NCI-H1105 treated with DMSO at 0.1 percent for 48 hours (cell line): ENCODE data around the gene TP53INP2.
"Not testable (repeated sequence)": the region's sequence is repeated elsewhere in the genome, so short reads cannot be mapped to it uniquely, and the experiment has no call there.

Source experiments
- DNase-seq: peaks from one replicate; lab custom pipeline; 2025; lab: John Stamatoyannopoulos, UW

Gene TP53INP2, protein sequence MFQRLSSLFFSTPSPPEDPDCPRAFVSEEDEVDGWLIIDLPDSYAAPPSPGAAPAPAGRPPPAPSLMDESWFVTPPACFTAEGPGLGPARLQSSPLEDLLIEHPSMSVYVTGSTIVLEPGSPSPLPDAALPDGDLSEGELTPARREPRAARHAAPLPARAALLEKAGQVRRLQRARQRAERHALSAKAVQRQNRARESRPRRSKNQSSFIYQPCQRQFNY

DNA sequence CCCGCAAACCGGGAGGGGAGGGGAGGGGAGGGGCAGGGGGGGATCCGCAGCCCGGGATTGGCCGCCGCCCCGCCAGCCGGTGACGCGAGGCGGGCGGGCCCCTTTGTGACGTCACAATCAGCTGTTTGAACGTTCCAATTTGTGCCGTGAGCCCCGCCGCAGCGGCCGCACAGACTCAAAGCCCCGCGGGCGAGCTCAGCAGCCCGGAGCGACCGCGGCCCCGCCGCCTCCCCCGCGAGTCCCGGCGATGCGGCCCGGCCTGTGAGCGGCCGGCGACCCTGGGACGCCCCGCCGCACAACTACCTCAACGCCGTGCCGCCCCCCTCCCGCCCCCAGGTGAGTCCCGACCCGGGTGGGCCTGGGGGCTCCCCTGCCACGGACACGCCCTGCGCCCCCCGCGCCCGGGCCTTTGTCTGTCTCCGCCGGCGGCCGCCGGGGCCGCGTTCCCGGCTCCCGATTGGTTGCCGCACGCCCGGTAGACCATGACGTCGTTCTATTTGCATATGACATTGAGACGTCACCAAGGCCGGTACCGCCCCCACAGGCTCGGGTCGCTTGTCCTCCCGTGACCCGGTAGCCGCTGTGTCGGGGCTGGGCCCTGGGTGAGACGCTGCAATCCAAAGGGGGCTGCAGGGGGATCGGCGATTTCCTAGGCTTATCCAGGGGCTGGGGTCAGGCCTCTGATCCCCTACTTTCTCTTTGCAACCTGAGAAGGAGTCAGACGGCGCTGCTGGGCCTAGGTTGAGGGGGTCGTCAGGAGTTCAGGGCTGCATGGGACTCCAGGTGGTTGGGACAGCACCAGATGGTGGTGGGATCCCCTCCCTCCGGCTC is at the start of gene TP53INP2:
Gene TP53INP2 (plus strand): TSS at position 168 of the 831 bp plus-strand sequence. CDS start 4,396 bp downstream, outside the sequence.
- DNase-seq = peak; percentile 93

DNA sequence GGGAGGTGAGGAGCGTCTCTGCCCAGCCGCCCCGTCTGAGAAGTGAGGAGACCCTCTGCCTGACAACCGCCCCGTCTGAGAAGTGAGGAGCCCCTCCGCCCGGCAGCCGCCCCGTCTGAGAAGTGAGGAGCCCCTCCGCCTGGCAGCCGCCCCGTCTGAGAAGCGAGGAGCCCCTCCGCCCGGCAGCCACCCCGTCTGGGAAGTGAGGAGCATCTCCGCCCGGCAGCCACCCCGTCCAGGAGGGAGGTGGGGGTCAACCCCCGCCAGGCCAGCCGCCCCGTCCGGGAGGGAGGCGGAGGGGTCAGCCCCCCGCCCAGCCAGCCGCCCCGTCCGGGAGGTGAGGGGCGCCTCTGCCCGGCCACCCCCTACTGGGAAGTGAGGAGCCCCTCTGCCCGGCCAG is 45.5 kb upstream of the TP53INP2 start:
- DNase-seq = not testable (repeated sequence)

DNA sequence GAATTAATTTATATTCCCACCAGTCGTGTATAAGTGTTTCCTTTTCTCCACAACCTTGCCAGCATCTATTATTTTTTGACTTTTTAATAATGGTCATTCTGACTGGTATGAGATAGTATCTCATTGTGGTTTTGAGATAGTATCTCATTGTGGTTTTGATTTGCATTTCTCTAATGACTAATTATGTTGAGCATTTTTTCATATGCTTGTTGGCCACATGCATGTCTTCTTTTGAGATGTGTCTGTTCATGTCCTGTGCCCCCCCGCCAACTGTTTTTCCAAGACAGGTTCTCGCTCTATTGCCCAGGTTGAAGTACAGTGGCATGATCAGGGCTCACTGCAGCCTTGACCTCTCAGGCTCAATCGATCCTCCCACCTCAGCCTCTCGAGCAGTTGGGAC is 42.3 kb upstream of the TP53INP2 start:
- DNase-seq = not testable (repeated sequence)

DNA sequence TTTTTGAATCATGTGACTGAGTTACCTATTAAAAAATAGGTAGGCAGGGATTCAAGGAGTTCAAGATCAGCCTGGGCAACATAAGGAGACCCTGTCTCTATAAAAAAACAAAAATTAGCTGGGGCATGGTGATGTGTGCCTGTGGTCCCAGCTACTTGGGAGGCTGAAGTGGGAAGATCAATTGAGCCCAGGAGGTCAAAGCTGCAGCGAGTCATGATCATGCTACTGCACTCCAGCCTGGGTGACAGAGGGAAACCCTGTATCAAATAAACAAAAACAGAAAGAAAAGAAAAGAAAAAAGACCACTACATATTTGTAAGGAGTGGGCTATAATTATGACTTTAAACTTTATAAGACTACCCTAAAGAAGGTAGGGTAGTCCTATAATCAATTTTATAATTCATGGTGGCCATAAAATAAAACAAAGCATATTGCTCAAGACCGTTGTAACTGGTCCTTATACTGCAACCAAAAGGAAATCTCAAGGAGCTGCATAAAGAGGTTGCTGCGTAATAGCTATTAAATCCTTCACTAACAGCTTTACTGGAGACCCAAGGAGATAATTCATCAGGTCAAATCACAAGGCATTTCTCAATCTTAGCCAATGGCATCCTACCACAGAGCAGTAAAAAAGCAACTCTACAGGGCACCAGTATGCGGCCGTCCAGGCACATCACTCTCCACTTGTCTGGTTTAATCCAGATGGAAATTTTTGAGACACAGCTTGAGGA is 40.8 kb upstream of the TP53INP2 start:
- no peak for DNase-seq

DNA sequence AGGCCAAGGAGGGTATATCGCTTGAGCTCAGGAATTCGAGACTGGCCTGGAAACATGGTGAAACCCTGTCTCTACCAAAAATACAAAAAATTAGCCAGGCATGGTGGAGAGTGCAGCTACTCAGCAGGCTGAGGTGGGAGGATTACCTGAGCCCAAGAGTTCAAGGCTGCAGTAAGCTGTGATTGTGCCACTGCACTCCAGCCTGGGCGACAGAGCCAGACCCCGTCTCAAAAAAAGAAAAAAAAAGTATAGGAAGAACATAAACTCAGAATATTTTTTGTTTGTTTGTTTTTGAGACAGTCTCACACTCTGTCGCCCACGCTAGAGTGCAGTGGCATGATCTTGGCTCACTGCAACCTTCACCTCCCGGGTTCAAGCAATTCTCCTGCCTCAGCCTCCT is 39.4 kb upstream of the TP53INP2 start:
- not testable (repeated sequence) for DNase-seq

DNA sequence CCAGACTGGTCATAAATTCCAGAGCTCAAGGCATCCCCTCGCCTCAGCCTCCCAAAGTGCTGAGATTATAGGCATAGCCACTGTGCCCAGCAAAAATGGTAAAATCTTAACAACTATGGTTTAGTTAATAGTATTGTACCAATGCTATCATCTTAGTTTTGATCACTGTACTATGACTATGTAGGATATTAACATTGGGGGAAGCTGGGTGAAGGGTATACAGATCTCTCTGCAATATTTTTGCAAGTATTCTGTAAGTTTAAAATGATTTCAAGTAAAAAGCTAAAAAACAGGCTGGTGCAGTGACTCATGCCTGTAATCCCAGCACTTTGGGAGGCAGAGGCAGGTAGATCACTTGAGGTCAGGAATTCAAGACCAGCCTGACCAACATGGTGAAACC is 35.0 kb upstream of the TP53INP2 start:
- DNase-seq = no peak

DNA sequence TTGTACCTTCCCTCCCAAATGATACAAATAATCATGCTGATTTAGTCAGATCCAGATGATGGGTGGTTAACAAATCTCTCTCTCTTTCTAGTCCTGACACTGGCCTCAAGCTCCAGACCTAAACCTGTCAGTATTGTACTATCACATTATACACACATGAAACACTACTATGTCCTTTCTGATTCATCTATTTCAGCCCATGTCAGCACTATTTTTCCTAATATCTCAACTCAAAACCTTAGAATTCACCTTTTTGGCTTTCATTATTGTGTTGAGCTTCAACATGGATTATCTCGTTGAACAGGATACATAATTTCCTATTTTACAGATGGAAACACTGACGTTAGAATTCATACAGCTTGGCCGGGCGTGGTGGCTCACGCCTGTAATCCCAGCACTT is 30.7 kb upstream of the TP53INP2 start:
- no peak for DNase-seq

DNA sequence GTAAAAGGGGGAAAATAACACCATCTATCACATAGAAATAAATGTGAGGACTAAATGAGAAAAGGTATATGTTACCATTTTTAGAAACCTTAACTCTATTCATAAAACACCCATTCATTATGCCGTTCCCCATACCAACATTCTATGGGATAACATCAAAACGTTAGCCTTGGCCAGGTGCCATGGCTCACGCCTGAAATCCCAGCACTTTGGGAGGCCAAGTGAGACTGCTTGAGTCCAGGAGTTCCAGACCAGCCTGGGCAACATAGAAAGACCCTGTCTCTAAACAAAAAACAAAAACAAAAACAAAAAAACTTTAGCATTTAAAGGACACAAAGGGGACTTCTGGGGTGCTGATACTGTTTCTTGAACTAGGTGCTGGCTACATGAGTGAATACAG is 28.6 kb upstream of the TP53INP2 start:
- peak; percentile 3 for DNase-seq

DNA sequence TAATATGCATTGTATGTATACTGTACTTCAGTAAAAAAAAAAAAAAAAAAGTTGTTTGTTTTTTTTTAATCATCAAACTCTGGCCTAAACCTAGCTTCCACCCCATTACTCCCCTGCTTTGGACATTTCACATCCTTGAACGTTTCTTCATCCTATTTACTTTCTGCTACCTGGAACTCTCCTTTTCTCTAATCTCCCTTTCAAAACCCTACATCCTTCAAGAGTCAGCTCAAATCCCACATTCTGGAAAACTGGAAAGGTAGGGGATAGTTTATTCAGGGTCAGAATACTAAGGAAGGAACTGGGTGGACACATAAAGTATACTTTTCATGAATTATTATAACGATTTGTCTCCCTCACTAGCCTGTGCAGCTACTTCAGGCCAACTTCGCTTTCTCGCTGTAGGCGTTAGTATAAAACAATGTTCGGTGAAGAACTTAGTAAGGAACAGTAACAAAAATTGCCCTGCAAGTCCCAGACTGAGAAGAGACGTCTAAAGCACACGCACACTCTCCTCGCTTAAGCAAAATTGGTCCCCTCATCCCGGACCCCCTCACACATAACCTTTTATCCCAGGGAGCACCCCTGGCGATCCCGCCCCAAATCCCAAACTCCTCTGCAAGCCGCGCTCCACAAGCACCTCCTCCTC is 28.0 kb upstream of the TP53INP2 start:
- no peak for DNase-seq

DNA sequence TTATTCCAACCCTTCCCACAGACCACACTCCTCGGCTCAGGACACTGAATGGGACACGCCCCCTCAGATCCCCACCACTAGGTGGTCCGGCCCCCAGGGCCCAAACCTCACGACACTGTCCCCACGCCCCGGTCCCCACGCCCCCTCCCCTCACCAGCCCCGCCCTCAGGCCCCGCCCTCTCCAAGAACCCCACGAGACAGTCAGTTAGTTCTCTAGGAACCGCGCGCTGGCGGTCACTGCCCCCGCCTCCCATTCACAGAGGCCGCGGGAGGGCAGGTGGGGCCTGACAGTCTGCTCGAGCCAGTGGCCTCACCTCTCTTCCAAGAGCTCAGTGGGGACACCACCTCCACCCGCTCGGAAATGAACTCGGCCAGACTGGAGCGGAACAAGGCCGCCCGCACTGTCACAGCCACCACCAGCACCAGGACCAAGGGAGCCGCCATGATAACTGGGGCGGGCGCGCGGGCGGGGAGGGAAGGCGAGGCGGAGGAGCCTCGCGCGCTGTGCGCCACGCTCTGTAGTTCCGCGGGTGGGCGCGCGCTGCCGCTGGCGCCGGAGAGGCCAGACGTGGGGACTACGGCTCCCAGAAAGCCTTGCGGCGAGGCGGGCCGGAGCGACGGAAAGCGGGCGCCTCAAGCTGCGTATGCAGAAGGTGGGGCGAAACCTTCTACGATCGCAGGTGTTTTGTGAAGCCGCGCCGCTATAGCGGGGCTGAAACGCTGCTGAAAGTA is 27.3 kb upstream of the TP53INP2 start, which contains the start of gene PIGU:
Gene PIGU (minus strand): TSS at position 451 of the 732 bp plus-strand sequence. CDS start 7 bp downstream, at position 444.
- peak; percentile 96 for DNase-seq

DNA sequence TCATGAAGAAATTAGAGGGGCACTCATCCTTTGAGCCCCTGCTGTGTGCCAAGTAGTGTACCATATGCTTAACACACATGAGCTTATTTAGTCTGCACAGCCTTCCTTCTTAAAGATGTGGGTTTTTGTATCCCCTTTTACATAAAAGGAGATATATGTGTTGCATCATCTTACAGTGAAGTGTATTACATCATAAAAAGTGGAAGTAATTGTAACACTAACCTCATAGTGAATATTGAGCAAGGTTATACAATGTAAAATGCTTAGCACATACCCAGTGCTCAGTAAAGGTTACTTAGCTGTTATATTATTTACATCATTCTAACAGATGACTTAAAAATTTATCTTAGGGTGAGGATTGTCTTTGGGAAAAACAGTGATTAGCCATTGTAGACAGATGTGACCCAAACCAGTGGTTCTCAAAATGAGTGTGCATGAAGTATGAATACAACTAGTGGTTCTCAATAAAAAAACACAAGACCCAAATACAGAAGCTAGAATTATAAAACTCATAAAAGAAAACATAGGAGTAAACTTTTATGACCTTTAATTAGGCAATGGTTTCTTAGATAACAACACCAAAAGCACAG is 23.5 kb upstream of the TP53INP2 start:
- DNase-seq = no peak

DNA sequence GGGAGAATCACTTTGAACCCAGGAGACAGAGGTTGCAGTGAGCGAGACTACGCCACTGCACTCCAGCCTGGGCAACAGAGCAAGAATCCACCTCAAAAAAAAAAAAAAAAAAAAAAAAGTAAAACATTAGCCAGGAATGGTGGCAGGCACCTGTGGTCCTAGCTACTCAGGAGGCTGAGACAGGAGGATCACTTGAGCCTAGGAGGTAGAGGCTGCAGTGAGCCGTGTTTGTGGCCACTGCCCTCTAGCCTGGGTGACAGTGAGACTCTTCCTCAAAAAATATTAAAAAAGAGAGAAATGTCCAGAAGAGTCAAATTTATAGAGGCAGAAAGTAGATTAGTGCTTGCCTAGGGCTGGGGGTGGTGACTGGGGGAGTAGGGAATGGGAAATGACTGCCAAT is 20.5 kb upstream of the TP53INP2 start:
- DNase-seq = no peak

DNA sequence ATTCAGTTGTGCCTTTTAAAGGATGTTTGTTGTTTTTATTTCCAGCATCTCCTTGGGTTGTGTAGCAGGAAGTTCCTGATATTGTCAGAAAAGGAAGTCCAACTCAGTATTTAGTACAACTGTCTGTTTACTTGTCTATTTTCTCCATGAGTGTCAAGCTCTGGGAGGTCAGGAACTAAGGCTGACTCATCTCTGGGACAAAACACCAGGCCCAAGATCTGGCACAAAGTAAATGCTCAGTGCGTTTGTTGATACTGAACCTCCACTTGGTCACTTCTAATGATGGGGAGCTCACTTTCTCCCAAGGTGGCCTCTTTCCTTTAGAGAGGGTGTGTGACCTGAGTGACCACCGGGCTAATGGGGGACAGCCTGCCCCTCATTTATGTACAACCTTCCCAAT is 14.7 kb upstream of the TP53INP2 start:
- DNase-seq = no peak

DNA sequence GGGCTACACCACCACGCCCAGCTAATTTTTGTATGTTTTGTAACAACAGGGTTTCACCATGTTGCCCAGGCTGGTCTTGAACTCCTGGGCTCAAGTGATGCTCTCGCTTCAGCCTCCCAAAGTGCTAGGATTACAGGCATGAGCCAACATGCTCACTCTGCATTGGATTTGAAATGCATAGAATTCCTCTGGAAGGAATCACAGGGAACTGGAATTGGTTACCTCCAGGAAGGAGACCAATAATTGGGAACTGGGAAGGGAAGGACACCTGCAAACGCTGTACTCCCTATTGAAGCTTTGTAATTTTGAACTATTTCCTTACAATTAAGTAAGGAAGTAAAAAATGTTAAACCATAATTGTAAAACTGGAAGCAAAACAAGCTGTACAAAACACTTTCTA is 12.3 kb upstream of the TP53INP2 start:
- no peak for DNase-seq

DNA sequence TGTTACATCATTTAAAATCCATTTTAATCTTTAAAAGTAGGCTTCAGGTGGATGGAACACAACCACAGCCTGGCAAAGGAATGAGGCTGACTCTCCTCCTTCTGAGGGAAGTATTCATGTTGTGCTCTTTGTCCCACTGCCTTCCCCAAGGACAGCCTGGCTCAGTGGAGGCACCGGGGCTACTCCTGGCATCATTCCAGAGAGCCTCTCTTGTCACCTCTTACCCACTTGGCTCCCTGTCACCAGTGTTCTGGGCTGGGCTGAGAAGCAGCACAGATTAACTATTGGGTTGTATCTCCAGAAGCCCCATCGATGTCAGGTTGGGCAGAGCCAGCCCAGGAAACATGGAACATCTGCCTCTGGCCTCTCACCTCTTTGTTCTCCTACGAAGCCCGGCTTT is 10.7 kb upstream of the TP53INP2 start:
- peak; percentile 13 for DNase-seq

DNA sequence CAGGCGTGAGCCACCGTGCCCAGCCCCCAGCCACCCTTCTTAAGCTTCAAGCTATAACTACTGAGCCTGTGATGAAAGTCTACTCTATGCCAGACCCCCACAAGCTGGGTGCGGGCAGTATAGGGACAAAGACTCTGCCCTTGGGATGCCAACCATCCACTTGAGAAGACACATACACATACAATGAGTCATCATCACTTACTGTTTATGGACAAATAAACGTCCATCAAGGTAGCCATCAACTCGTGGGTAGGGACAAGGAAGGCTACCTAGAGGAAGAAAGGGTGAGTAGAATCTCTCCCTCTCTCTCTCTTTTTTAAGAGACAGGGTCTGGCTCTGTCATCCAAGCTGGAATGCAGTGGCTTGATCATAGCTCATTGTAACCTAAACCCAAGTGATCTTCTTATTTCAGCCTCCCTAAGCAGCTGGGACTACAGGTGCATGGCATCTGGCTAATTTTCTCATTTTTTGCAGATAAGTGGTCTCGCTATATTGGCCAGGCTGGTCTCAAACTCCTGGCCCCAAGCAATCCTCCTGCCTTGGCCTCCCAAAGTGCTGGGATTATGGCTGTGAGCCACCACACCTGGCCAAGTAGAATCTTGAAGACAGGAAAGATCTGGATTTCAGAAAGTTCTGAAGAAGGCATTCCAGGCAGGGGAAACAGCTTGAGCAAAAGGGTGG is 2.6 kb upstream of the TP53INP2 start:
- no peak for DNase-seq

DNA sequence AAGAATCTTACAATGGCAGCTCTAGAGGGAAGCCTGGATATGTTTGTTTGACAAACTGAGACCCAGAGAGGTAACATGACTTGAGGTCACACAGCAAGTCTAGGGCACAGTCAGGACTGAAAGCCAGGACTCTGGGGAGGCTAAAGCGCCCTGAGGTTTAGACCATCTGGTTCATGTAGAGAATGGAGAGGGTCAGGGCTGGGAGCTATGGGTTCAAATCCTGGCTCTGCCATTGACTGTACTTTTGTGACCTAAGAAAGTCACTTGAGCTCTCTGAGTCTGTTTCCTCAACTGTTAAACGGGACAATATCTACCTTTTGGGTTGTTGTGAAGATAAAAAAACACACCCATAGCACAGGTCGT is 1.1 kb upstream of the TP53INP2 start:
- no peak for DNase-seq

DNA sequence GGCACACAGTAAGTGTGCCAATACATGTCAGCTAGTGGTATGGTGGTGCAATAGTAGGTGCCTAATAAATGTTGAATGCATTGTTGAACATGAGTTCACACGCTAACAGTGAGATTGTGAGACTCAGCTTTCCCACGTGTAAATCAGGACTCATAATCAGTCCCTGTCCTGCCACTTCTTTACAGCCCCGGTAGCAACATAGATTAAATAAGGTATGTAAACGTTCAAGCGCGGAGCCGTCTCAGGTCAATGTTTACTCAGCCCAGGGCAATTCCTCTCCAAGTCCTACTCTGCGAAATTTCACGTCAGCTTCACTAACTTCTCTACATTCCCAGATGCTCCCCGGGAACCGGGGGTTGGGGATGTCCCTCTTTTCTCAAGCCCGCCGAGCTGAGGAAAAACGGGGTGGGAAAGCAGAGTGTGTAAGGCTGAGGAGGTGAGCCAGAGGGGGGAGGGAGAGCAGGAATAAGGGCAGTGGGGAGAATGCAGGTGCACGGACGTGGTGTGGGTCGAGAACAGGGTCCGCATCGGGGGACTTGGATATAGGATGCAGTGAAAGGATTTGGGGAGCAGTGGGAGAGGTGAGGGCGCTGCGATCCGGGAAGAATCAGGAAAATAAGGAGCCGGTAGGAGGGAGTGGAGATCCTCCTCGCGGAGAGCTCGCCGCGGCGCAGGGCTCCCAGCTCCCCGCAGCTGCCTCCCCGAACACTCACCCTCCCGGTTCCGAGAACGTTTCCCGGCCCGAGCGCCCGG is 544 bp upstream of the TP53INP2 start:
- DNase-seq = peak; percentile 36

DNA sequence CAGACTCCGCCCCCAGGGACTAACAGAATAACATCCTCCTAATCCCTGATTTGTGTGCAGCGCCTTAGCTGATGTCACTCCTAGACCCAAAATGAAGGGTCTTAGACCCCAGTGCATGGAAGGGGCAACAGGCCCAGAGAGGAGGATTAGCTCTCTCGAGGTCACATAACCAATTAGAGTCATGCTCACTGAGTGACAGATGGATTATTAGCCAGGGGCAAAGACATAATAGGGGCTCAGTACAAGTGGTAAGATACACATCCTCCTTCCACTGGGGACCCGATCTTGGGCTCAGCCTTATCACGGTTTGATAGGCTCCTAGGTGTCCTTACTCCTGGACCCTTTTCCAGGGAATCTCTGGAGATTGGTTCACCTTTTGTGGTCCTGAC is 858 bp downstream of the TP53INP2 start:
- DNase-seq = no peak
